ENCODE results near the gene NCOA5.

DNA sequence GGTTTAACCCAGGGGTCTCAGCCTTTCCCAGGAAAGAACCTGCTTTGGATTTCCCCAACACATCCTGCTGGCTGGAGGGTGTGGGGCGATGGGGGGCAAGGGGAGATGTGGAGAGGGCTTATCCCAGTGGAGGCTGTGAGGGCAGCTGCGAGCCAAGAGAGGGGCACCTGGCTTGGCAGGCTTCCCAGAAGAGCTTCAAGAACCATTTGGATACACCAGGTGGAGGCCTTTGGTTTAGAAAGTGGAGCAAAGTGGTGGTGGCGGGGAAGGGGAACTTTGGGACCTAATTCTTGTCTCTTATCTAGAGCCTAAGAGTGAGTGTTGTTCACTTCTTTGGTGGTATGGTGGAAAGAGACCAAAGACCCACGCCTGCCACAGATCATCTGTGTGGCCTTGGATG, 40.8 kb upstream of the NCOA5 start:
- TF ChIP-seq YY1 (IDR thresholded peaks at IDR 0.05; ENCODE audit: insufficient read depth, insufficient read length) (no peak), ZNF274 (IDR thresholded peaks at IDR 0.05; ENCODE audit: low read depth, low read length) (no peak)

Measured in NT2/D1 (cell line).